Endodermal cell (in vitro differentiated cells): ENCODE results near the gene CMTR1. TPM values are rescaled to one million over a fixed set of nuclear protein-coding genes. Genes with fewer than 3 reads are reported as not detected.

Experiments used
- DNase-seq: peaks from one replicate; pipeline ENCODE4 v3.0.0-alpha.2; 2017
- H3K27ac ChIP-seq: 2 replicates; pipeline ENCODE4 v1.5.1; 2013; ENCODE audit warnings: mild to moderate bottlenecking, low read depth, low read length, moderate library complexity
- H3K27me3 ChIP-seq: 2 replicates; pipeline ENCODE4 v1.6.1; 2013; ENCODE audit warnings: mild to moderate bottlenecking, low read length, moderate library complexity; ENCODE audit not compliant: insufficient read depth, control insufficient read depth, poor library complexity, severe bottlenecking
- H3K36me3 ChIP-seq: 2 replicates; pipeline ENCODE4 v1.7.0; 2013; ENCODE audit warnings: mild to moderate bottlenecking, low read length, moderate library complexity; ENCODE audit not compliant: control insufficient read depth, insufficient read depth
- H3K4me1 ChIP-seq: one replicate; pipeline ENCODE4 v1.7.0; 2013; ENCODE audit warnings: low read length; ENCODE audit not compliant: control insufficient read depth, insufficient read depth
- H3K4me3 ChIP-seq: 2 replicates; pipeline ENCODE4 v1.5.1; 2013; ENCODE audit warnings: mild to moderate bottlenecking, low read length, moderate library complexity
- H3K9ac ChIP-seq: 2 replicates; pipeline ENCODE4 v1.6.1; 2013; ENCODE audit warnings: mild to moderate bottlenecking, low read length, moderate library complexity; ENCODE audit not compliant: poor library complexity, severe bottlenecking; ENCODE audit errors: extremely low read depth
- H3K9me3 ChIP-seq: 2 replicates; pipeline ENCODE4 v1.6.1; 2013; ENCODE audit warnings: mild to moderate bottlenecking, low read length, moderate library complexity; ENCODE audit not compliant: control insufficient read depth
- H3K27ac Mint-ChIP-seq: 2 replicates; pipeline ENCODE4 v1.8.0; 2020; ENCODE audit warnings: mixed read lengths
- H3K27me3 Mint-ChIP-seq: 2 replicates; pipeline ENCODE4 v1.8.0; 2021; ENCODE audit warnings: mild to moderate bottlenecking, mixed read lengths; ENCODE audit not compliant: insufficient read depth
- H3K36me3 Mint-ChIP-seq: 2 replicates; pipeline ENCODE4 v1.8.0; 2020; ENCODE audit warnings: low read depth, mixed read lengths
- H3K4me1 Mint-ChIP-seq: 2 replicates; pipeline ENCODE4 v1.8.0; 2020; ENCODE audit warnings: mixed read lengths
- H3K4me3 Mint-ChIP-seq: 2 replicates; pipeline ENCODE4 v1.8.0; 2020; ENCODE audit warnings: mild to moderate bottlenecking, moderate library complexity, mixed read lengths
- H3K9me3 Mint-ChIP-seq: 2 replicates; pipeline ENCODE4 v1.8.0; 2020; ENCODE audit warnings: mild to moderate bottlenecking, mixed read lengths
- CTCF ChIP-seq: fragments of 200-600 bp; sonication (generic); conservative IDR thresholded peaks from 2 replicates; pipeline ENCODE4 v1.5.0; 2021; ENCODE audit warnings: antibody characterized with exemption, mild to moderate bottlenecking
- WGBS, 2 experiments: methylation state at CpG; one replicate each; pipeline versions ENCODE4 v1.1.5 to v1.1.7; 2013; ENCODE audit warnings: missing lambda C conversion rate in 2 of 2, mixed read lengths in 1 of 2; ENCODE audit not compliant: insufficient coverage in 1 of 2, insufficient read length in 1 of 2; 5-methylcytosine and 5-hydroxymethylcytosine counted together
- total RNA-seq, 2 donors: library from RNA; stranded (reverse); fragmentation: NEBNext Ultra II Directional in 1 of 2; extraction: Animal tissue kit (Norgen Biotek cat#: 25700) in 1 of 2; gene quantifications; 2 replicates in 1 of 2; 3 replicates in 1 of 2; pipeline ENCODE4 v1.2.1, GENCODE V29; 2021

Gene CMTR1
- total RNA-seq, 2 donors from 2014 or later: 62.0 to 91.6 TPM

GRCh38 chr6:37406726-37407341 is 26.2 kb upstream of the CMTR1 start:
- H3K9me3 Mint-ChIP-seq: no peaks in the 10 kb centered on the region
- H3K4me1 Mint-ChIP-seq: no peaks in the 10 kb centered on the region
- H3K27me3 Mint-ChIP-seq: peaks cover 11% of the 10 kb centered on the region
- TF ChIP-seq CTCF: no peak
- H3K36me3 Mint-ChIP-seq: no peaks in the 10 kb centered on the region
- Histone ChIP-seq H3K27me3 (no peaks in the 10 kb centered on the region), H3K36me3 (no peaks in the 10 kb centered on the region), H3K27ac (no peak overlapping the region), H3K4me1 (no peaks in the 10 kb centered on the region), H3K4me3 (no peak overlapping the region), H3K9ac (no peak overlapping the region), H3K9me3 (no peaks in the 10 kb centered on the region)
- no peak overlapping the region for H3K4me3 Mint-ChIP-seq
- WGBS, 2 experiments: 75 to 85% methylated on average over 3 of the region's 3 CpGs
- no peak overlapping the region for H3K27ac Mint-ChIP-seq
- DNase-seq: no peak

- DNase-seq: no peak
- no peaks in the 10 kb centered on the region for H3K9me3 ChIP-seq
These were observed 25.1 kb upstream of the CMTR1 start for GRCh38 chr6:37407948-37408347.

GRCh38 chr6:37409501-37409900 is 23.5 kb upstream of the CMTR1 start:
- Histone ChIP-seq H3K9me3 (no peaks in the 10 kb centered on the region), H3K4me3 (no peak overlapping the region), H3K27me3 (no peaks in the 10 kb centered on the region), H3K36me3 (no peaks in the 10 kb centered on the region), H3K27ac (no peak overlapping the region), H3K4me1 (no peaks in the 10 kb centered on the region), H3K9ac (no peak overlapping the region)
- TF ChIP-seq CTCF: no peak
- DNase-seq: no peak
- H3K27me3 Mint-ChIP-seq: peaks cover 10% of the 10 kb centered on the region
- no peaks in the 10 kb centered on the region for H3K36me3 Mint-ChIP-seq
- no peak overlapping the region for H3K4me3 Mint-ChIP-seq
- H3K27ac Mint-ChIP-seq: no peak overlapping the region
- no peaks in the 10 kb centered on the region for H3K9me3 Mint-ChIP-seq
- H3K4me1 Mint-ChIP-seq: no peaks in the 10 kb centered on the region
- WGBS, 2 experiments: 81 to 100% methylated on average over 1 of the region's 1 CpG

More at GRCh38 chr6:37407948-37408347, 25.1 kb upstream of the CMTR1 start:
- Histone ChIP-seq H3K27ac (no peak overlapping the region), H3K9ac (no peak overlapping the region), H3K4me1 (no peaks in the 10 kb centered on the region), H3K36me3 (no peaks in the 10 kb centered on the region), H3K27me3 (no peaks in the 10 kb centered on the region), H3K4me3 (no peak overlapping the region)
- 81 to 90% methylated on average over 4 to 5 of the region's 5 CpGs for WGBS, 2 experiments
- no peak overlapping the region for H3K27ac Mint-ChIP-seq
- peaks cover 11% of the 10 kb centered on the region for H3K27me3 Mint-ChIP-seq
- no peaks in the 10 kb centered on the region for H3K4me1 Mint-ChIP-seq
- H3K4me3 Mint-ChIP-seq: no peak overlapping the region
- no peaks in the 10 kb centered on the region for H3K36me3 Mint-ChIP-seq
- no peak for TF ChIP-seq CTCF
- no peaks in the 10 kb centered on the region for H3K9me3 Mint-ChIP-seq
